DND-41 (cell line): ENCODE data around the gene TOMM40.
A peak's percentile ranks its signal among the peaks of the same experiment; 100 is the strongest.

Experiments used
- ATAC-seq: fragments of 200-7000 bp; cut with Tn5 transposase; 3 replicates; pipeline ENCODE4 v1.9.1; 2021; ENCODE audit warnings: low read depth; ENCODE audit not compliant: insufficient read depth
- DNase-seq: peaks from one replicate; pipeline ENCODE4 v3.0.0-alpha.2; 2020
- H2AFZ ChIP-seq: 2 replicates; pipeline ENCODE4 v1.6.0; 2012; ENCODE audit warnings: low read depth, low read length
- H3K27ac ChIP-seq: 2 replicates; pipeline ENCODE4 v1.5.1; 2012; ENCODE audit warnings: low read length, inconsistent platforms
- H3K27me3 ChIP-seq: fragments of 200-600 bp; sonication (generic); 2 replicates; pipeline ENCODE4 v1.6.0; 2012; ENCODE audit warnings: low read length, mild to moderate bottlenecking, inconsistent platforms; ENCODE audit not compliant: insufficient read depth, poor library complexity
- H3K36me3 ChIP-seq: 2 replicates; pipeline ENCODE4 v1.5.1; 2012; ENCODE audit warnings: low read length, inconsistent platforms; ENCODE audit not compliant: insufficient read depth
- H3K4me1 ChIP-seq: 2 replicates; pipeline ENCODE4 v1.5.1; 2012; ENCODE audit warnings: mild to moderate bottlenecking, low read length; ENCODE audit not compliant: insufficient read depth
- H3K4me2 ChIP-seq: 2 replicates; pipeline ENCODE4 v1.6.0; 2012; ENCODE audit warnings: mild to moderate bottlenecking, moderate library complexity, low read length, inconsistent platforms; ENCODE audit not compliant: insufficient read depth
- H3K4me3 ChIP-seq, 2 experiments: fragments of 200-600 bp in 1 of 2; shearing (Covaris generic) in 1 of 2; 2 replicates each; pipeline ENCODE4 v1.5.1; 2012 to 2016; ENCODE audit warnings: inconsistent platforms in 2 of 2, low read length in 2 of 2, mild to moderate bottlenecking in 2 of 2, low read depth in 1 of 2, moderate library complexity in 1 of 2
- H3K79me2 ChIP-seq: 2 replicates; pipeline ENCODE4 v1.6.0; 2012; ENCODE audit warnings: low read length, inconsistent platforms; ENCODE audit not compliant: insufficient read depth
- H3K9ac ChIP-seq: 2 replicates; pipeline ENCODE4 v1.6.0; 2012; ENCODE audit warnings: low read depth, mild to moderate bottlenecking, inconsistent platforms, low read length, moderate library complexity
- H3K9me3 ChIP-seq: 2 replicates; pipeline ENCODE4 v1.5.1; 2012; ENCODE audit warnings: low read length, moderate library complexity, mild to moderate bottlenecking, inconsistent platforms; ENCODE audit not compliant: insufficient read depth, severe bottlenecking
- H4K20me1 ChIP-seq: 2 replicates; pipeline ENCODE4 v1.6.0; 2012; ENCODE audit warnings: low read length; ENCODE audit not compliant: insufficient read depth
- EZH2 ChIP-seq: IDR thresholded peaks from 3 replicates; pipeline ENCODE4 v1.6.1; 2012; ENCODE audit warnings: borderline replicate concordance, low read depth, mild to moderate bottlenecking, moderate library complexity, low read length, inconsistent platforms; ENCODE audit not compliant: severe bottlenecking
- TF ChIP-seq, protein P1 (sequence below): IDR thresholded peaks from 2 replicates; pipeline ENCODE4 v1.5.1; 2012; ENCODE audit warnings: borderline replicate concordance, low read length, moderate library complexity, mild to moderate bottlenecking; ENCODE audit not compliant: poor library complexity, severe bottlenecking; ENCODE audit errors: extremely low read depth

The TOMM40 gene

DNA sequence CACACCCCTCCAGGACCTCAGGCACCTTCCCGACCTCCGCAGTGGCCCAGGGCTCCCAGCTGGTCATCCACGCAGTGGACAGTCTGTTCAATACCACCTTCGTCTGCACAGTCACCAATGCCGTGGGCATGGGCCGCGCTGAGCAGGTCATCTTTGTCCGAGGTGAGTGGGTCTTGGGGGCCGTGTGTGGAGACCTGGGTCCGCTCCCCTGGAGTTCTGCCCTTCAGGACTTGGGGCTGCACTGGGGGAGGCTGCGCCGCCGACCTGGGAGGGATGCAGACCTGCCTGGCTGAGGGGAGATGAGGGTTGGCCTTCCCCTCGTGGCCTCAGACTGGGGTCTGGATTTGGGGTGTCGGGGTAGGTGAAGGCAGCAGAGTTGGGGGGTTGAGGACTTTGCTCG is 16.7 kb upstream of the TOMM40 start:
- Histone ChIP-seq H3K4me1 (no peaks in the 10 kb centered on the region), H3K9ac (no peak overlapping the region), H3K4me2 (no peak overlapping the region), H3K36me3 (no peaks in the 10 kb centered on the region), H3K27ac (no peak overlapping the region), H3K4me3 (no peak overlapping the region), H4K20me1 (no peaks in the 10 kb centered on the region), H3K27me3 (no peaks in the 10 kb centered on the region), H3K9me3 (no peaks in the 10 kb centered on the region), H2AFZ (no peak overlapping the region), H3K79me2 (no peaks in the 10 kb centered on the region)
- TF ChIP-seq, protein P1, sequence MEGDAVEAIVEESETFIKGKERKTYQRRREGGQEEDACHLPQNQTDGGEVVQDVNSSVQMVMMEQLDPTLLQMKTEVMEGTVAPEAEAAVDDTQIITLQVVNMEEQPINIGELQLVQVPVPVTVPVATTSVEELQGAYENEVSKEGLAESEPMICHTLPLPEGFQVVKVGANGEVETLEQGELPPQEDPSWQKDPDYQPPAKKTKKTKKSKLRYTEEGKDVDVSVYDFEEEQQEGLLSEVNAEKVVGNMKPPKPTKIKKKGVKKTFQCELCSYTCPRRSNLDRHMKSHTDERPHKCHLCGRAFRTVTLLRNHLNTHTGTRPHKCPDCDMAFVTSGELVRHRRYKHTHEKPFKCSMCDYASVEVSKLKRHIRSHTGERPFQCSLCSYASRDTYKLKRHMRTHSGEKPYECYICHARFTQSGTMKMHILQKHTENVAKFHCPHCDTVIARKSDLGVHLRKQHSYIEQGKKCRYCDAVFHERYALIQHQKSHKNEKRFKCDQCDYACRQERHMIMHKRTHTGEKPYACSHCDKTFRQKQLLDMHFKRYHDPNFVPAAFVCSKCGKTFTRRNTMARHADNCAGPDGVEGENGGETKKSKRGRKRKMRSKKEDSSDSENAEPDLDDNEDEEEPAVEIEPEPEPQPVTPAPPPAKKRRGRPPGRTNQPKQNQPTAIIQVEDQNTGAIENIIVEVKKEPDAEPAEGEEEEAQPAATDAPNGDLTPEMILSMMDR: no peak
- TF ChIP-seq EZH2: no peak
- DNase-seq: no peak
- no peak for ATAC-seq

DNA sequence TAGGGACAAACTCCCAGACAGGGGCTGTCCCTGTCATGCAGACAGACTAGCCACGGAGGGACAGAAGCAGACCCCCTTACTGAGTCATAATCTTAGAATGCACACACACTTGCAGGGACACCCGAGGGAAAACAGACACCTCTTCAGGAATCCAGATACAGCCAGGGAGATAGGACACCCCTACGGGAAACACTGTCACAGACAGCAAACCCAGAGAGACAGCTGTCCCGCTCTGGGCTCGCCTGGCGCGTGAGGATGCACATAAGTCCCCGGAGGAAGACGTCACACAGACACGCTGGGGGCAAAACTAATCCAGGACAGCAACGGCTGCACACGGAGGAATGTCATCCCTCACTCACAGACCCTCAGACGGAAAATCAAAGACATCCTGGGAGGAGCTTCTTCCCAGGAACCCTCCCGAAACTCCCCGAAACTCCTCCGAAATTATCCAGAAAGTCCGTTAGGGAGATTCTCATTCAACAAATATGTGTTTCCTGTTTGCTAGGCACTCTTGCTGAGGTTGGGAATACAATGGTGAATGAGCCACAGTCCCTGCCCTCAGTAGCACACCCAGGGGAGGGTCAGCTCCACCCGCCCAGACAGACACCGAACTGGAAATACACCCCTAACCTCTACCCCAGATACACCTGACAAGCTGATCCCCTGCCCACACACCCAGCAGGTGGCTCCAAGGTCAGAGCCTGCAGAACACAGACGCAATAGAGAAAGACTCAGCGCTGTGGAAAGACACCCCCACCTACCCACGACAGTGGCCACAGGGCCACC is 15.2 kb upstream of the TOMM40 start:
- no peaks in the 10 kb centered on the region for H3K9me3 ChIP-seq
- no peak overlapping the region for H3K4me3 ChIP-seq
- H3K27me3 ChIP-seq: no peaks in the 10 kb centered on the region
- H3K27ac ChIP-seq: no peak overlapping the region
- H4K20me1 ChIP-seq: no peaks in the 10 kb centered on the region
- H3K4me1 ChIP-seq: no peaks in the 10 kb centered on the region
- no peak overlapping the region for H3K9ac ChIP-seq
- TF ChIP-seq, protein P1: no peak
- TF ChIP-seq EZH2: no peak
- no peaks in the 10 kb centered on the region for H3K79me2 ChIP-seq
- no peak overlapping the region for H2AFZ ChIP-seq
- DNase-seq: no peak
- H3K4me2 ChIP-seq: no peak overlapping the region
- H3K36me3 ChIP-seq: no peaks in the 10 kb centered on the region
- ATAC-seq: no peak

DNA sequence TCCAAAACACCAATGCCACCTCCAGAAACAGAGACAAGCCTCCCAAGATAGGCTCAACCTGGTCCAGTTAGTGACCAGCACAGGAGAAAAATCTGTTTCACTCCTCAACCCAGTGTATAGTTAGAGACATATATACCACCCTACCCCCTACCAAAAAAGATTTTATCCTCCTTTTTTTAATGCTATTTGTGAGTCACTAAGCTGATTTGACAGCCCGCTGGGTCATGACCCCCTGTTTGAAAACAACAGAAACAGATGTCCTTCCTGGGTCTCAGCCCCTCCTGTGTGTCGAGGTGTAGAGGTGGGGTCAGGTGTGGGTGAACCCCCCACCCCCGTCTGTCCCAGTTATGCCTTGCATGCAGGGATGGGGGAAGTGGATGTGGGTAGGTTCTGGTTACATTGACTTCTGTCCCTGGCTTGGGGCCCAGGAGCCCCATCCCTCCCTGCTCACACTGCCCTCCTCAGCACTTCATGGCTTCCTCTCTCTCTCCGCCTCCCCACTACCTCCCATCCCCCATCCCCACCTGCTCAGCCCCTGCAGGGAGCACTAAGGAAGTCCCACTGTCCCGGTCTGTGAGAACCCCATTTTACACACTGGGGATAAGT is 14.0 kb upstream of the TOMM40 start:
- Histone ChIP-seq H3K27me3 (no peaks in the 10 kb centered on the region), H2AFZ (no peak overlapping the region), H3K9ac (no peak overlapping the region), H3K79me2 (no peaks in the 10 kb centered on the region), H3K27ac (no peak overlapping the region), H3K4me1 (no peaks in the 10 kb centered on the region), H3K4me3 (no peak overlapping the region), H3K36me3 (no peaks in the 10 kb centered on the region), H4K20me1 (no peaks in the 10 kb centered on the region), H3K4me2 (no peak overlapping the region), H3K9me3 (no peaks in the 10 kb centered on the region)
- TF ChIP-seq, protein P1: no peak
- no peak for TF ChIP-seq EZH2
- DNase-seq (peak; percentile 26), ATAC-seq (peak; percentile 42; the same call in 1 of the 3 replicates)
